A549 (cell line): ENCODE data around the gene XDH. TPM values are rescaled to one million over a fixed set of nuclear protein-coding genes. Genes with fewer than 3 reads are reported as not detected.

Experiments used
- ATAC-seq, 2 experiments: fragments of 200-7000 bp in 1 of 2; fragments of >200 bp in 1 of 2; cut with Nextera tagmentation in 1 of 2; cut with Tn5 transposase in 1 of 2; 3 replicates each; pipeline versions ENCODE4 v1.8.0 to v1.9.1; 2018 to 2020; ENCODE audit warnings: mild to moderate bottlenecking in 1 of 2, moderate library complexity in 1 of 2
- CTCF ChIA-PET: fragments of 300-600 bp; sonication (Branson Sonifier 250); formaldehyde crosslinking; extraction: SDS; loops from one replicate; lab custom pipeline; 2021; ENCODE audit warnings: antibody characterized with exemption, inconsistent platforms; lab: Yijun Ruan, JAX
- POLR2A ChIA-PET: fragments of 350-600 bp; formaldehyde crosslinking; extraction: SDS; loops from one replicate; lab custom pipeline; 2021; ENCODE audit warnings: antibody characterized with exemption, inconsistent platforms; lab: Yijun Ruan, JAX
- DNase-seq, 2 experiments: peaks; one replicate each; pipeline versions ENCODE4 v3.0.0 to v3.0.0-alpha.2; 2011 to 2016; ENCODE audit warnings: low read depth in 1 of 2, low spot score in 1 of 2
- FAIRE-seq: peaks from 2 replicates; lab custom pipeline; 2011; peaks lifted over from hg19 to GRCh38; lab: Jason Lieb, UNC
- H3K27ac ChIP-seq, 2 experiments: fragments of >200 bp; sonication (Bioruptor Twin); formaldehyde crosslinking; 3 replicates each; pipeline ENCODE4 v1.5.1; 2016 to 2017
- H3K4me1 ChIP-seq: fragments of >200 bp; sonication (Bioruptor Twin); formaldehyde crosslinking; 3 replicates; pipeline ENCODE4 v1.6.1; 2016
- H3K4me2 ChIP-seq: fragments of >200 bp; sonication (Bioruptor Twin); formaldehyde crosslinking; 3 replicates; pipeline ENCODE4 v1.6.1; 2016
- H3K4me3 ChIP-seq: fragments of >200 bp; sonication (Bioruptor Twin); formaldehyde crosslinking; 3 replicates; pipeline ENCODE4 v1.5.1; 2016
- H3K9me3 ChIP-seq: fragments of >200 bp; sonication (Bioruptor Twin); formaldehyde crosslinking; 3 replicates; pipeline ENCODE4 v1.6.1; 2016
- BHLHE40 ChIP-seq: IDR thresholded peaks from 2 replicates; pipeline ENCODE4 v1.6.1; 2012; ENCODE audit warnings: low read depth, low read length, inconsistent platforms
- CHD4 ChIP-seq: fragments of 200-600 bp; sonication (generic); IDR thresholded peaks from 2 replicates; pipeline ENCODE4 v1.6.1; 2016; ENCODE audit warnings: antibody characterized with exemption, mild to moderate bottlenecking, borderline replicate concordance
- JUNB ChIP-seq: fragments of >200 bp; sonication (Bioruptor Twin); formaldehyde crosslinking; IDR thresholded peaks from 2 replicates; pipeline ENCODE4 v1.6.1; 2016
- KDM5A ChIP-seq: fragments of 200-600 bp; sonication (generic); IDR thresholded peaks from 2 replicates; pipeline ENCODE4 v1.6.1; 2016; ENCODE audit warnings: antibody characterized with exemption, mild to moderate bottlenecking
- NFE2L2 ChIP-seq: fragments of 150-350 bp; conservative IDR thresholded peaks from 2 replicates; pipeline ENCODE4 v1.6.1; 2014; ENCODE audit warnings: low read length
- NR3C1 ChIP-seq: fragments of >200 bp; sonication (Bioruptor Twin); formaldehyde crosslinking; IDR thresholded peaks from 3 replicates; pipeline ENCODE4 v1.6.1; 2017
- PHF8 ChIP-seq: fragments of 200-600 bp; sonication (generic); IDR thresholded peaks from 2 replicates; pipeline ENCODE4 v1.6.1; 2016; ENCODE audit warnings: low read depth, mild to moderate bottlenecking, antibody characterized with exemption, moderate library complexity, borderline replicate concordance
- RAD21 ChIP-seq, 2 experiments: fragments of >200 bp in 1 of 2; sonication (Bioruptor Twin) in 1 of 2; formaldehyde crosslinking in 1 of 2; IDR thresholded peaks in 1 of 2; conservative IDR thresholded peaks in 1 of 2; 2 replicates in 1 of 2; 3 replicates in 1 of 2; pipeline ENCODE4 v1.6.1; 2012 to 2018; ENCODE audit warnings: inconsistent platforms in 1 of 2
- RARB ChIP-seq: fragments of 250-450 bp; sonication (Bioruptor Pico); IDR thresholded peaks from 2 replicates; pipeline ENCODE4 v1.8.0; 2021; ENCODE audit warnings: mild to moderate bottlenecking, moderate library complexity
- SMC3 ChIP-seq: fragments of >200 bp; sonication (Bioruptor Twin); formaldehyde crosslinking; IDR thresholded peaks from 3 replicates; pipeline ENCODE4 v1.6.1; 2018; ENCODE audit warnings: inconsistent platforms
- ZFP36 ChIP-seq: fragments of 450-650 bp; IDR thresholded peaks from 2 replicates; pipeline ENCODE4 v1.6.1; 2014; ENCODE audit warnings: borderline replicate concordance; ENCODE audit not compliant: partially characterized antibody
- ZNF302 ChIP-seq: fragments of 250-450 bp; sonication (Bioruptor Pico); IDR thresholded peaks from 2 replicates; pipeline ENCODE4 v1.9.0; 2021; ENCODE audit warnings: inconsistent platforms, mild to moderate bottlenecking, moderate library complexity
- WGBS: methylation state at CpG from one replicate; pipeline ENCODE4 v1.1.6; 2017; ENCODE audit errors: missing lambda C conversion rate; 5-methylcytosine and 5-hydroxymethylcytosine counted together
- polyA plus RNA-seq, 4 experiments: library from polyadenylated mRNA; depleted of rRNA in 3 of 4; stranded (reverse); fragments of >200 nt; fragmentation: RNase III in 1 of 4; extraction: RNeasy Plus Mini Kit Qiagen cat#74134 plus additional on column Dnase treatment in 1 of 4; gene quantifications; 2 replicates in 3 of 4; 3 replicates in 1 of 4; pipeline ENCODE4 v1.2.3, GENCODE V29; 2011 to 2017
- TF ChIP-seq, protein P1 (sequence below): IDR thresholded peaks from 2 replicates; pipeline ENCODE4 v1.6.1; 2012; ENCODE audit warnings: low read depth, borderline replicate concordance
- TF ChIP-seq, protein P2 (sequence below): fragments of 250-450 bp; sonication (Bioruptor Pico); IDR thresholded peaks from 2 replicates; pipeline ENCODE4 v1.5.0; 2021; ENCODE audit warnings: mild to moderate bottlenecking, moderate library complexity, borderline replicate concordance
- TF ChIP-seq, protein P3 (sequence below): fragments of 200-600 bp; sonication (generic); IDR thresholded peaks from 2 replicates; pipeline ENCODE4 v1.6.1; 2016; ENCODE audit warnings: antibody characterized with exemption, mild to moderate bottlenecking, moderate library complexity
- TF ChIP-seq, protein P4 (sequence below): IDR thresholded peaks from 2 replicates; pipeline ENCODE4 v1.6.1; 2012
- TF ChIP-seq, protein P5 (sequence below): fragments of >200 bp; sonication (Bioruptor Twin); formaldehyde crosslinking; IDR thresholded peaks from 3 replicates; pipeline ENCODE4 v1.5.1; 2016

Gene XDH
- polyA plus RNA-seq, 2 of the 4 experiments (the other 2 are of a cell fraction), result 0.71 to 1.1 TPM

DNA sequence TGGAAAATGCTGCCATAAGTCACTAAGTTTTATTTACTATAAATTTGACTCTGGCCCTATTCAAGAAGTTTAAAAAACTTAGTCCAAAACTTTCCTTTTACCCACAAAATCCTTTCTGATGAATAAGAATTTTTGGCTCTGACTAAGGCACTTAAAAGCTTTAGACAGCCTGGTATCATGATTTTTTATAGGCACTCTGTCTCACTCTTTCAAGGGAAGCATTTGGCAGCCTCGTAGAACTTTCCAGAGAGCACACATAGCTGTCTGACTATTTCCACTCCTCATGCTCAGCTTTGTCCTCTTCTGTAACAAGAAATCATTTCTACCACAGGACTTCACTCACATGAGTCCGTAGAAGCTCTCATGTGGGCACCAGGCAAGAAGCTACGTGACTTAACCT is 32.3 kb upstream of the XDH start (continued):
- TF ChIP-seq, protein P1, sequence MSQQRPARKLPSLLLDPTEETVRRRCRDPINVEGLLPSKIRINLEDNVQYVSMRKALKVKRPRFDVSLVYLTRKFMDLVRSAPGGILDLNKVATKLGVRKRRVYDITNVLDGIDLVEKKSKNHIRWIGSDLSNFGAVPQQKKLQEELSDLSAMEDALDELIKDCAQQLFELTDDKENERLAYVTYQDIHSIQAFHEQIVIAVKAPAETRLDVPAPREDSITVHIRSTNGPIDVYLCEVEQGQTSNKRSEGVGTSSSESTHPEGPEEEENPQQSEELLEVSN, result no peak
- TF ChIP-seq BHLHE40 (no peak), ZFP36 (no peak)

DNA sequence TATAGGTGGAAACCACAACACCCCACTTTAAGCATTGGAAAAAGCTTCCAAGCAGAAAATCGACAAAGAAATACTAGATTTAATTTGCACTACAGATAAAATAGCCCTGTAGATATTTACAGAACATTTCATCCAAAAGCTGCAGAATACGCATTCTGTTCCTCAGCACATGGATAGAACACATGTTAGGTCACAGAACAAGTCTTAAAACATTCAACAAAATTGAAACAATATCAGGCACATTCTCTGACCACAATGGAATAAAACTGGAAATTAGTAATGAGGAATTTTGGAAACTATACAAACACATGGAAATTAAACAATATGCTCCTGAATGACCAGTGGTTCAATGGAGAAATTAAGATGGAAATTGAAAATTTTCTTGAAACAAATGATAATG is 27.8 kb upstream of the XDH start:
- no peak overlapping the region for H3K4me2 ChIP-seq
- ChIA-PET POLR2A (no interaction called here), CTCF (interaction anchor here (0.9 to 1.1 kb wide), 3 partner anchors 26 to 67 kb away, joined by 3 read pairs; no protein-coding TSS in a partner anchor)
- ATAC-seq (no peak), DNase-seq (no peak), FAIRE-seq (no peak)
- H3K27ac ChIP-seq, result no peak overlapping the region
- TF ChIP-seq PHF8 (no peak), KDM5A (no peak), NR3C1 (no peak), RARB (CRISPR knock-in tag) (no peak), SMC3 (no peak)
- TF ChIP-seq, protein P2, sequence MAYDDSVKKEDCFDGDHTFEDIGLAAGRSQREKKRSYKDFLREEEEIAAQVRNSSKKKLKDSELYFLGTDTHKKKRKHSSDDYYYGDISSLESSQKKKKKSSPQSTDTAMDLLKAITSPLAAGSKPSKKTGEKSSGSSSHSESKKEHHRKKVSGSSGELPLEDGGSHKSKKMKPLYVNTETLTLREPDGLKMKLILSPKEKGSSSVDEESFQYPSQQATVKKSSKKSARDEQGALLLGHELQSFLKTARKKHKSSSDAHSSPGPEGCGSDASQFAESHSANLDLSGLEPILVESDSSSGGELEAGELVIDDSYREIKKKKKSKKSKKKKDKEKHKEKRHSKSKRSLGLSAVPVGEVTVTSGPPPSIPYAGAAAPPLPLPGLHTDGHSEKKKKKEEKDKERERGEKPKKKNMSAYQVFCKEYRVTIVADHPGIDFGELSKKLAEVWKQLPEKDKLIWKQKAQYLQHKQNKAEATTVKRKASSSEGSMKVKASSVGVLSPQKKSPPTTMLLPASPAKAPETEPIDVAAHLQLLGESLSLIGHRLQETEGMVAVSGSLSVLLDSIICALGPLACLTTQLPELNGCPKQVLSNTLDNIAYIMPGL (CRISPR knock-in tag), result no peak
- TF ChIP-seq, protein P3, sequence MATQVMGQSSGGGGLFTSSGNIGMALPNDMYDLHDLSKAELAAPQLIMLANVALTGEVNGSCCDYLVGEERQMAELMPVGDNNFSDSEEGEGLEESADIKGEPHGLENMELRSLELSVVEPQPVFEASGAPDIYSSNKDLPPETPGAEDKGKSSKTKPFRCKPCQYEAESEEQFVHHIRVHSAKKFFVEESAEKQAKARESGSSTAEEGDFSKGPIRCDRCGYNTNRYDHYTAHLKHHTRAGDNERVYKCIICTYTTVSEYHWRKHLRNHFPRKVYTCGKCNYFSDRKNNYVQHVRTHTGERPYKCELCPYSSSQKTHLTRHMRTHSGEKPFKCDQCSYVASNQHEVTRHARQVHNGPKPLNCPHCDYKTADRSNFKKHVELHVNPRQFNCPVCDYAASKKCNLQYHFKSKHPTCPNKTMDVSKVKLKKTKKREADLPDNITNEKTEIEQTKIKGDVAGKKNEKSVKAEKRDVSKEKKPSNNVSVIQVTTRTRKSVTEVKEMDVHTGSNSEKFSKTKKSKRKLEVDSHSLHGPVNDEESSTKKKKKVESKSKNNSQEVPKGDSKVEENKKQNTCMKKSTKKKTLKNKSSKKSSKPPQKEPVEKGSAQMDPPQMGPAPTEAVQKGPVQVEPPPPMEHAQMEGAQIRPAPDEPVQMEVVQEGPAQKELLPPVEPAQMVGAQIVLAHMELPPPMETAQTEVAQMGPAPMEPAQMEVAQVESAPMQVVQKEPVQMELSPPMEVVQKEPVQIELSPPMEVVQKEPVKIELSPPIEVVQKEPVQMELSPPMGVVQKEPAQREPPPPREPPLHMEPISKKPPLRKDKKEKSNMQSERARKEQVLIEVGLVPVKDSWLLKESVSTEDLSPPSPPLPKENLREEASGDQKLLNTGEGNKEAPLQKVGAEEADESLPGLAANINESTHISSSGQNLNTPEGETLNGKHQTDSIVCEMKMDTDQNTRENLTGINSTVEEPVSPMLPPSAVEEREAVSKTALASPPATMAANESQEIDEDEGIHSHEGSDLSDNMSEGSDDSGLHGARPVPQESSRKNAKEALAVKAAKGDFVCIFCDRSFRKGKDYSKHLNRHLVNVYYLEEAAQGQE, result no peak
- TF ChIP-seq, protein P4, sequence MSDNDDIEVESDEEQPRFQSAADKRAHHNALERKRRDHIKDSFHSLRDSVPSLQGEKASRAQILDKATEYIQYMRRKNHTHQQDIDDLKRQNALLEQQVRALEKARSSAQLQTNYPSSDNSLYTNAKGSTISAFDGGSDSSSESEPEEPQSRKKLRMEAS, result no peak
- H3K4me3 ChIP-seq, result no peak overlapping the region
- 39% methylated on average over 2 of the region's 2 CpGs for WGBS
- H3K9me3 ChIP-seq, result peaks cover 2% of the 10 kb centered on the region; the same call in 2 of the 3 replicates
- H3K4me1 ChIP-seq, result no peaks in the 10 kb centered on the region

DNA sequence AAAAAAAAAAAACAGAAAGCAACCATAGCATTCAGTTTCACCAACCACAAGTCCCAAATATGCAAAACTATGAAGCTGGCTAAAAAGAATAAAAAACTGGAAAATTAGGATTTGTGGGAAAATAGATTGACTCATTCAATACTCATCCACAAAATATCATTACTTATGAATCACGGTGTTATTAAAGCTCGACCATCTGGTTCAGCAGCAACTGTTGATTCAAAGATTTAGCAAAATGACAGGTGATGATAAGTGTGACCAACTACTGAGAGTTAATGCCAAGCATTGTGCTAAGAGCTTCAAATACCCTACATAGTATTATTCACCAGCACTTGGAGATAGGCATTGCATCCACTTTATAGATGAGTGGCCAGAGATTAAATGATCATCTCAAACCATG is 26.2 kb upstream of the XDH start:
- CTCF ChIA-PET, result interaction anchor here (0.6 to 1.2 kb wide), 6 partner anchors 11 to 528 kb away, joined by 3 to 5 read pairs (median 3); no protein-coding TSS in a partner anchor
- Histone ChIP-seq H3K4me3 (no peak overlapping the region), H3K27ac (no peak overlapping the region), H3K9me3 (peaks cover 2% of the 10 kb centered on the region; the same call in 2 of the 3 replicates), H3K4me1 (no peaks in the 10 kb centered on the region), H3K4me2 (no peak overlapping the region)
- FAIRE-seq, result peak; percentile 67
- TF ChIP-seq JUNB, result peak; percentile 47; the same call in 1 of the 2 replicates
- TF ChIP-seq ZNF302 (CRISPR knock-in tag), result no peak
- ATAC-seq, result peak in 1 of 2 experiments; percentile 34; a peak in 2 of 6 replicates
- POLR2A ChIA-PET, result no interaction called here
- peak in 1 of 2 experiments; percentile 13 for DNase-seq
- 6% methylated on average over 2 of the region's 2 CpGs for WGBS

DNA sequence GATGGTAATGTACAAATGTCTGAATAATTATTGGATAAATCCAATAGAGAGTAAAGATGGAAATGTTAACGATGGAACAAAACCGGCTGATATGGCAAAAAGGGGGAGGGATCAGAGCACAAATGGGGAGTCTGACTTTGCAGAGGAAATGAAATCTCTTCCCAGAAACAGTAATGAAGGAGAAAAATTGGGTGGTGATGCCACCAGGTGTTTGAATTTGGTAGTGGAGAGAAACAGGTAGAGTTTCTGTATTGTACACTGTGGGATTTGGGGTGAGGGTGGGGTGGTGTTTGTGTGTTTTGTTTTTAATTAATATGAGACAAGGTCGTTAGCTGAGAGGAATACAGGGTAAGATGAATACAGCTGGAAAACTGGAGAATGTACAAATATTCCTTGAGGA is 20.4 kb upstream of the XDH start:
- ChIA-PET POLR2A (no interaction called here), CTCF (interaction anchor here (0.6 to 1.7 kb wide), 15 partner anchors 12 to 1270 kb away, joined by 3 to 5 read pairs (median 3); partner anchors contain the start of genes GALNT14 and XDH)
- H3K27ac ChIP-seq, result no peak overlapping the region
- peak; percentile 78 to 82; a peak in 5 of 6 replicates for ATAC-seq
- no peak for FAIRE-seq
- H3K4me1 ChIP-seq, result peaks cover 6% of the 10 kb centered on the region; the same call in 1 of the 3 replicates
- no peak overlapping the region for H3K4me3 ChIP-seq
- DNase-seq, result peak; percentile 29 to 36
- 0 out of 3 replicates have a peak, but pooled peaks cover 3% of the 10 kb centered on the region for H3K9me3 ChIP-seq
- no peak overlapping the region for H3K4me2 ChIP-seq
- TF ChIP-seq NFE2L2, result no peak
- TF ChIP-seq NR3C1, result no peak
- peak; percentile 84 for TF ChIP-seq SMC3
- TF ChIP-seq RAD21 (conservative IDR thresholded peaks at IDR 0.05 in 1 of 2, IDR thresholded peaks at IDR 0.05 in 1 of 2), result peak; percentile 81
- no peak for TF ChIP-seq CHD4
- TF ChIP-seq, protein P5, sequence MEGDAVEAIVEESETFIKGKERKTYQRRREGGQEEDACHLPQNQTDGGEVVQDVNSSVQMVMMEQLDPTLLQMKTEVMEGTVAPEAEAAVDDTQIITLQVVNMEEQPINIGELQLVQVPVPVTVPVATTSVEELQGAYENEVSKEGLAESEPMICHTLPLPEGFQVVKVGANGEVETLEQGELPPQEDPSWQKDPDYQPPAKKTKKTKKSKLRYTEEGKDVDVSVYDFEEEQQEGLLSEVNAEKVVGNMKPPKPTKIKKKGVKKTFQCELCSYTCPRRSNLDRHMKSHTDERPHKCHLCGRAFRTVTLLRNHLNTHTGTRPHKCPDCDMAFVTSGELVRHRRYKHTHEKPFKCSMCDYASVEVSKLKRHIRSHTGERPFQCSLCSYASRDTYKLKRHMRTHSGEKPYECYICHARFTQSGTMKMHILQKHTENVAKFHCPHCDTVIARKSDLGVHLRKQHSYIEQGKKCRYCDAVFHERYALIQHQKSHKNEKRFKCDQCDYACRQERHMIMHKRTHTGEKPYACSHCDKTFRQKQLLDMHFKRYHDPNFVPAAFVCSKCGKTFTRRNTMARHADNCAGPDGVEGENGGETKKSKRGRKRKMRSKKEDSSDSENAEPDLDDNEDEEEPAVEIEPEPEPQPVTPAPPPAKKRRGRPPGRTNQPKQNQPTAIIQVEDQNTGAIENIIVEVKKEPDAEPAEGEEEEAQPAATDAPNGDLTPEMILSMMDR, result peak; percentile 65
- WGBS, result 29% methylated on average over 3 of the region's 3 CpGs
